GM12872 (cell line): ENCODE results near the gene NR3C1.

ENCODE experiments used
- CTCF ChIP-seq: IDR thresholded peaks from 3 replicates; pipeline ENCODE4 v1.5.1; 2011; ENCODE audit warnings: low read depth, mild to moderate bottlenecking, low read length, moderate library complexity; ENCODE audit not compliant: insufficient read depth

The NR3C1 gene

GRCh38 chr5:143231416-143231815 lies 172.1 kb downstream of the NR3C1 start:
- no peak for TF ChIP-seq CTCF

- no peak for TF ChIP-seq CTCF
These were observed 172.8 kb downstream of the NR3C1 start for GRCh38 chr5:143230676-143230996.

DNA sequence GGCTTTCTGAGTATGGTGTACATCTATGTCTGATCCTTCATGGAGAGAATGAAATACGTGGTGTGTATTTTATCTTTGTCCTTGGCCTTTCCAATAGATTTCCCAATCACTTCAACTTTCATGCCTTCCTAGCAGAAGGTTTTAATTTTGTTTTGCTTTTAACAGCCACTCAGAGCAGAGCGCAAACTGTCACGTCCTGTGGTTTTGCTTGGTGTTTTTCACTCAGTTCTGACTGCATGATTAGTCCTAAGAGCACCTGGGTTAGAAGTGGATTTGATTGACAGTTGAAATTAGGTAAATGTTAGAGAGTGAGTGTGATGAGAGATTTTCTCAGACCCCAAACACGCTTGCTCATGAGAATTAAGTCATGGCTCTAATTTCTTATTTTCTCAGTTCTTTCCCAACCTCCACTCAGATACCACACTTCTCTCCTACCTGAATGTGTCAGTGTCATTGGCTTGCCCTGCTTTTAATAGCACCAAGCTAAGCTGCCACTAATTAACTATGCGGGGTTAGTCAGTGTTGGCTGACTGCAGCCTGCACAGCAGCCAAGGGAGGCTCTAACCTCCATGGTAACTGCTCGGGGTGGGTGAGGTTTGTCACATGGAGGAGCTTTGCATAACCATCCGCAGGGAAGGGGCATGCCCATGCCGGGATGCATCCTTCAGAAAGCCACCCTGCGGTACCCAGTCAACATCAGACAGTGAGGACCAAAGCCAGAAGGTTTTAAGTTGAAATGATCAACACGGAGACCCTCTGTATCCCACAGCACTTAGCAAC lies 173.4 kb downstream of the NR3C1 start:
- no peak for TF ChIP-seq CTCF

- no peak for TF ChIP-seq CTCF
These were observed 174.0 kb downstream of the NR3C1 start for GRCh38 chr5:143229426-143229895.

DNA sequence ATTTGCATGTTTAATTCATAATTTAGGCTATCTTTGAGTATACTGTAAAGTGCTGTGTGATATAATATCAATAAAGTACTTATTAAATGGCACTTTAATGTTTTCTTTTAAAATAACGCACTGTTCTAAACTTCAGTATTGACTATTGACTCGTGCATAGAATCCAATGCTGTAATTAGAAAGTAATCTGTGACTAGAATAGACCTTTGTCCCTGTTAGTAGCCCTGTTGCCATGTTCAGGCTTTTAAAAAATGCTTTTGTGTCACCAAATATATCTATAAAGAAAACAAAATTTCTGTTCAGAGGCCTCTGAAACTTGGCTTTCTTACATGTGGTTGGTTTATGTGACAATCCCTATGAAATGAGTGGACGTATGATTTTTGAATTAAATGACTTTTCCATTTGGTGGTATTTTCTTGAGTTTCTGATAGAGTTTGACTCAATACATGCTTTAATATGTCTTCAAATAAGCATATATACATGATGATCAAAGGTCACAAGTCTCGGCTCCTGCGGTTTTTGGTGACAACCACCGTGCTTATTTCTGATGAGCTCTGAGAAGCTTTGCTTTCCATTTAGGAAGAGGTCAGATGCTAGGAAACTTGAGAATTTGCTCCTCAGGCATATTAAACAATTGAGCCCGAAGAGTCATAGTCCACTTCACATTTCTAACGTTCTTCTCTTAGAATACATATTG lies 174.7 kb downstream of the NR3C1 start:
- TF ChIP-seq CTCF = no peak
